CD1c-positive myeloid dendritic cell (primary cell): Measurements from ENCODE around the gene ARL16.

Experiments
- DNase-seq: peaks from one replicate; pipeline ENCODE4 v3.0.0-alpha.2; 2016; ENCODE audit errors: extremely low spot score

ARL16 gene

GRCh38 chr17:81644496-81644895, 39.1 kb downstream of the ARL16 start:
- DNase-seq: no peak

- DNase-seq: no peak
Measured at GRCh38 chr17:81641825-81642489, 41.6 kb downstream of the ARL16 start.

DNA sequence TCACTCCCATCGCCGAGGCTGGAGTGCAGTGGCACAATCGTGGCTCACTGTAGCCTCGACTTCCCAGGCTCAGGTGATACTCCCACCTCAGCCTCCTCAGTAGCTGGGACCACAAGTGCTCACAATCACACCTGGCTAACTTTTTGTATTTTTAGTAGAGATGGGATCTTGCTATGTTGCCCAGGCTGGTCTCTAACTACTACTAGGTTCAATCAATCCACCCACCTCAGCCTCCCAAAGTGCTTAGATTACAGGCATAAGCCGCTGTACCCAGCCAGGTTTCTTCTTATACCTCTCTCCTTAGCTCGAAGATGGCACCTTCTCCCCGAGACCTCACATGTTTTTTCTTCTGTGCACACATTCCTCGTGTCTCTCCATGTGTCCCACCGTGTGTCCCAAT, 43.6 kb downstream of the ARL16 start:
- no peak for DNase-seq

GRCh38 chr17:81638683-81639082, 44.9 kb downstream of the ARL16 start:
- DNase-seq: no peak

GRCh38 chr17:81636505-81637288, 46.9 kb downstream of the ARL16 start, which contains the start of the genes NPLOC4 and TSPAN10:
Gene NPLOC4, minus strand, starts transcription at chr17:81637112. Its CDS starts 182 bp downstream, at chr17:81636930.
Gene TSPAN10, plus strand, starts transcription at chr17:81637196. Its CDS starts 5,217 bp downstream, at chr17:81642413.
- peak; percentile 95 for DNase-seq

GRCh38 chr17:81635973-81636504, 47.6 kb downstream of the ARL16 start:
- no peak for DNase-seq

DNA sequence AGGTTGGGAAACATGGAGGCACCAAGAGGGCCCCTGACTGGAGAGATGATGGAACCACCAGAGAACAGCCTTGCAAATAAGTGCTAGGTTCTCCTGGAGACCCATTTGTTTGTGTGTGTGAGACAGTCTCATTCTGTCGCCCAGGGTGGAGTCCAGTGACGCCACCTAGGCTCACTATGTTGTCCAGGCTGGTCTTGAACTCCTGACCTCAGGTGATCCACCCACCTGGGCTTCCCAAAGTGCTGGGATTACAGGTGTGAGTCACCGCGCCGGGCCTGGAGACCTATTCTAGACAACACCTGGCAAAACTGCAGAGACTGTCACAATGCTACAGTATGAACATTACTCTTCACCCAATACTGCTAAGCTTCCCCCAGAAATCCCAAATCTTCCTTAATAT, 48.2 kb downstream of the ARL16 start:
- no peak for DNase-seq

- DNase-seq: no peak
Measured at GRCh38 chr17:81631482-81631881, 52.1 kb downstream of the ARL16 start.
